ENCODE data around the gene MIA3.

- TF ChIP-seq EZH2phosphoT487 (IDR thresholded peaks at IDR 0.05; ENCODE audit: borderline replicate concordance, low read length) (no peak), CTCF (IDR thresholded peaks at IDR 0.05; ENCODE audit: low read depth, low read length, poor library complexity, severe bottlenecking) (no peak)
Observed at GRCh38 chr1:222586842-222587241, 31.1 kb upstream of the MIA3 start.
